IMR-90 (cell line): Measurements from ENCODE around the gene BCAS3. TPM values are rescaled to one million over a fixed set of nuclear protein-coding genes. Genes with fewer than 3 reads are reported as not detected.

ENCODE experiments used
- ATAC-seq: fragments of 200-7000 bp; cut with Tn5 transposase; 2 replicates; pipeline ENCODE4 v1.9.1; 2020; ENCODE audit warnings: low read depth, mild to moderate bottlenecking, moderate library complexity
- BruUV-seq: library from RNA; stranded (reverse); fragments of 400-500 nt; replicated peaks from 2 replicates; lab custom pipeline; 2021; lab: Mats Ljungman, UMichigan
- CTCF ChIA-PET: fragments of 300-600 bp; formaldehyde crosslinking; extraction: SDS; loops from one replicate; lab custom pipeline; 2021; ENCODE audit warnings: antibody characterized with exemption; lab: Yijun Ruan, JAX
- POLR2A ChIA-PET: fragments of 300-600 bp; sonication (Branson Sonifier 250); formaldehyde crosslinking; loops from one replicate; lab custom pipeline; 2022; ENCODE audit warnings: antibody characterized with exemption; ENCODE audit not compliant: unreplicated experiment; lab: Charles Lee
- DNase-seq: peaks from one replicate; pipeline ENCODE4 v3.0.0; 2013
- H2AFZ ChIP-seq: replicated peaks from 2 replicates; pipeline ENCODE3; 2013; ENCODE audit warnings: low read length, mild to moderate bottlenecking; ENCODE audit not compliant: poor library complexity
- H2AK5ac ChIP-seq: 2 replicates; pipeline ENCODE4 v1.6.1; 2013; ENCODE audit warnings: low read depth, low read length, inconsistent platforms
- H2AK9ac ChIP-seq: replicated peaks from 2 replicates; pipeline ENCODE3; 2013; ENCODE audit warnings: mild to moderate bottlenecking, low read depth, low read length, moderate library complexity; ENCODE audit not compliant: poor library complexity
- H2BK120ac ChIP-seq: 2 replicates; pipeline ENCODE4 v1.6.1; 2013; ENCODE audit warnings: low read depth, low read length, inconsistent platforms
- H2BK15ac ChIP-seq: 3 replicates; pipeline ENCODE4 v1.6.1; 2013; ENCODE audit warnings: low read depth, low read length, inconsistent platforms
- H2BK20ac ChIP-seq: 2 replicates; pipeline ENCODE4 v1.6.1; 2013; ENCODE audit warnings: low read depth, mild to moderate bottlenecking, inconsistent platforms, low read length, moderate library complexity
- H2BK5ac ChIP-seq: 2 replicates; pipeline ENCODE4 v1.6.1; 2013; ENCODE audit warnings: mild to moderate bottlenecking, low read depth, low read length, inconsistent platforms; ENCODE audit not compliant: poor library complexity, severe bottlenecking
- H3K14ac ChIP-seq: replicated peaks from 2 replicates; pipeline ENCODE4 v1.6.1; 2013; ENCODE audit warnings: low read depth, low read length, inconsistent platforms
- H3K18ac ChIP-seq: 2 replicates; pipeline ENCODE4 v1.6.1; 2013; ENCODE audit warnings: low read depth, low read length, control low read depth
- H3K23ac ChIP-seq: 2 replicates; pipeline ENCODE4 v1.6.1; 2013; ENCODE audit warnings: low read depth, low read length, inconsistent platforms
- H3K27ac ChIP-seq: 2 replicates; pipeline ENCODE4 v1.5.1; 2013; ENCODE audit warnings: mild to moderate bottlenecking, control low read depth, low read length; ENCODE audit not compliant: insufficient read depth
- H3K27me3 ChIP-seq: 2 replicates; pipeline ENCODE4 v1.6.1; 2013; ENCODE audit warnings: low read length; ENCODE audit not compliant: control insufficient read depth, insufficient read depth
- H3K36me3 ChIP-seq: 2 replicates; pipeline ENCODE4 v1.6.1; 2013; ENCODE audit warnings: low read length, mixed read lengths; ENCODE audit not compliant: control insufficient read depth, insufficient read depth
- H3K4ac ChIP-seq: 2 replicates; pipeline ENCODE4 v1.6.1; 2013; ENCODE audit warnings: low read depth, low read length, inconsistent platforms
- H3K4me1 ChIP-seq: 2 replicates; pipeline ENCODE4 v1.6.1; 2013; ENCODE audit warnings: low read length, mixed read lengths; ENCODE audit not compliant: control insufficient read depth, insufficient read depth
- H3K4me2 ChIP-seq: 2 replicates; pipeline ENCODE4 v1.6.1; 2013; ENCODE audit warnings: low read depth, mild to moderate bottlenecking, control low read depth, low read length, moderate library complexity
- H3K4me3 ChIP-seq: 2 replicates; pipeline ENCODE4 v1.5.1; 2013; ENCODE audit warnings: low read depth, mild to moderate bottlenecking, control low read depth, low read length, moderate library complexity; ENCODE audit not compliant: insufficient read depth
- H3K56ac ChIP-seq: 2 replicates; pipeline ENCODE4 v1.6.1; 2013; ENCODE audit warnings: low read length, inconsistent platforms; ENCODE audit not compliant: insufficient read depth; ENCODE audit errors: extremely low read depth
- H3K79me1 ChIP-seq, 2 experiments: 2 replicates each; pipeline ENCODE4 v1.6.1; 2013; ENCODE audit warnings: low read length in 2 of 2, inconsistent platforms in 1 of 2, low read depth in 1 of 2
- H3K9ac ChIP-seq: 2 replicates; pipeline ENCODE4 v1.6.1; 2013; ENCODE audit warnings: low read depth, low read length, control low read depth
- H3K9me1 ChIP-seq: 2 replicates; pipeline ENCODE4 v1.6.1; 2013; ENCODE audit warnings: low read length, inconsistent platforms; ENCODE audit not compliant: insufficient read depth
- H3K9me3 ChIP-seq: 2 replicates; pipeline ENCODE4 v1.6.1; 2013; ENCODE audit warnings: low read length; ENCODE audit not compliant: control insufficient read depth, insufficient read depth
- H4K20me1 ChIP-seq: 2 replicates; pipeline ENCODE4 v1.6.1; 2013; ENCODE audit warnings: low read length, inconsistent platforms; ENCODE audit not compliant: insufficient read depth
- H4K5ac ChIP-seq: 2 replicates; pipeline ENCODE4 v1.6.1; 2013; ENCODE audit warnings: mild to moderate bottlenecking, low read depth, low read length, control low read depth
- H4K8ac ChIP-seq, 2 experiments: 2 replicates each; pipeline ENCODE4 v1.6.1; 2013; ENCODE audit warnings: low read depth in 2 of 2, low read length in 2 of 2, control low read depth in 1 of 2, inconsistent platforms in 1 of 2
- H4K91ac ChIP-seq: 2 replicates; pipeline ENCODE4 v1.6.1; 2013; ENCODE audit warnings: low read depth, low read length, inconsistent platforms; ENCODE audit not compliant: insufficient read depth
- BHLHE40 ChIP-seq: fragments of 150-350 bp; IDR thresholded peaks from 2 replicates; pipeline ENCODE4 v1.6.1; 2016; ENCODE audit warnings: mild to moderate bottlenecking, low read depth, low read length
- CEBPB ChIP-seq: IDR thresholded peaks from 2 replicates; pipeline ENCODE4 v1.6.1; 2012; ENCODE audit warnings: low read depth, low read length, improper control_type of control experiment
- CHD1 ChIP-seq: IDR thresholded peaks from 2 replicates; pipeline ENCODE4 v1.6.1; 2012; ENCODE audit warnings: low read depth, low read length, improper control_type of control experiment
- ELK1 ChIP-seq: fragments of 150-350 bp; IDR thresholded peaks from 2 replicates; pipeline ENCODE4 v1.6.1; 2016; ENCODE audit warnings: low read depth, mild to moderate bottlenecking, low read length, moderate library complexity, borderline replicate concordance
- FOS ChIP-seq: fragments of 150-350 bp; IDR thresholded peaks from 2 replicates; pipeline ENCODE4 v1.6.1; 2016; ENCODE audit warnings: low read depth, low read length
- POLR2A ChIP-seq: IDR thresholded peaks from 2 replicates; pipeline ENCODE4 v1.6.1; 2012; ENCODE audit warnings: mild to moderate bottlenecking, low read depth, low read length
- RCOR1 ChIP-seq: IDR thresholded peaks from 2 replicates; pipeline ENCODE4 v1.6.1; 2012; ENCODE audit warnings: mild to moderate bottlenecking, low read length, improper control_type of control experiment; ENCODE audit not compliant: insufficient replicate concordance
- WGBS, 2 experiments: methylation state at CpG; one replicate each; pipeline versions ENCODE4 v1.1.5 to v1.1.7; 2013; ENCODE audit warnings: missing lambda C conversion rate in 2 of 2; ENCODE audit not compliant: insufficient read length in 1 of 2; ENCODE audit errors: extremely low coverage in 2 of 2; 5-methylcytosine and 5-hydroxymethylcytosine counted together
- dilution Hi-C: fragments of 300-500 bp; cut with HindIII; formaldehyde crosslinking; loops from one replicate; pipeline ENCODE4 v1.14.3; 2018; ENCODE audit warnings: low sequenced_read_pairs; ENCODE audit not compliant: unreplicated experiment
- in situ Hi-C: fragments of 300-500 bp; cut with MboI; formaldehyde crosslinking; loops from 3 replicates; pipeline ENCODE4 v1.14.3; 2019; ENCODE audit warnings: low sequenced_read_pairs, inconsistent platforms, mixed read lengths
- intact Hi-C: fragments of 100-400 bp; cut with micrococcal nuclease; formaldehyde crosslinking; loops from 2 replicates; pipeline ENCODE4 v1.10.0; 2022
- polyA plus RNA-seq, 3 experiments: library from polyadenylated mRNA; depleted of rRNA; stranded (reverse); fragments of >200 nt; gene quantifications; 2 replicates each; pipeline ENCODE4 v1.2.3, GENCODE V29; 2012; ENCODE audit warnings: low replicate concordance in 1 of 3
- total RNA-seq: library from RNA; depleted of rRNA; stranded (reverse); fragments of >200 nt; gene quantifications from 2 replicates; pipeline ENCODE4 v1.2.3, GENCODE V29; 2012

The BCAS3 gene
- total and polyA plus RNA-seq, 2 of the 4 experiments (the other 2 are of a cell fraction) = 6.3 to 27.1 TPM

DNA sequence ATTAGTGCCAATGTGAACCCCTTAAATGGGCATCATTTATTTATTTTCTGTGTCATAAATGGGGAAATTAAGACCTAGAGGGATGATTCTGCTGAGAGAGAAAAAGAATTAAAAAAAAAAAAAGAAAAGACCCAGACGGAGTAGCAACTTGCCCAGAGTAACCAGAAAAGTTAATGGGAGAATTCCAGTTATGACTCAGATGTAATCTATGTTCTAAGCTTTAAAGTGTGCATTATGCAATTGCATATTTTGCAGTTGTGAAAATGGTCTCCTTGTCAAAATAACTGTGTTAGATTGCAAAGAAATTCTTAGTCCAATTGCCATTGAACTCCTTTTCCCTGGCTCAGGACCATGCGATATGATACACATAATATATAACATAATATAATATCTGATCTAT lies 683.4 kb downstream of the BCAS3 start:
- Histone ChIP-seq H2AK9ac (no peak overlapping the region), H3K36me3 (no peaks in the 10 kb centered on the region), H2AK5ac (no peak overlapping the region), H2BK120ac (peak overlapping the region; percentile 91), H3K14ac (peak overlapping the region; percentile 83; the same call in 1 of the 2 replicates), H3K9me3 (peaks cover 4% of the 10 kb centered on the region; the same call in 1 of the 2 replicates), H2BK5ac (peak overlapping the region; percentile 65), H2BK15ac (peak overlapping the region; percentile 97; the same call in 1 of the 3 replicates), H4K20me1 (no peaks in the 10 kb centered on the region), H4K91ac (no peak overlapping the region), H3K56ac (no peak overlapping the region), H2AFZ (no peak overlapping the region), H3K79me1 (no peaks in the 10 kb centered on the region), H3K27me3 (no peaks in the 10 kb centered on the region), H3K27ac (0 out of 2 replicates have a peak overlapping the region, but pooled peaks have one; percentile 20), H3K4me2 (no peak overlapping the region), H3K18ac (no peak overlapping the region), H3K4ac (peak overlapping the region; percentile 85; the same call in 1 of the 2 replicates), H4K8ac (peak overlapping the region in 1 of 2 experiments; percentile 37; a peak in 1 of 4 replicates), H3K23ac (no peak overlapping the region), H3K9me1 (peaks cover 13% of the 10 kb centered on the region), H3K4me1 (peaks cover 12% of the 10 kb centered on the region), H3K9ac (no peak overlapping the region), H2BK20ac (no peak overlapping the region), H4K5ac (no peak overlapping the region), H3K4me3 (no peak overlapping the region)
- ATAC-seq = peak; percentile 78
- no CpG with 5 or more reads among the region's 2 CpGs for WGBS, 2 experiments
- no peak for TF ChIP-seq CHD1
- TF ChIP-seq RCOR1 = no peak
- TF ChIP-seq CEBPB = peak; percentile 97
- TF ChIP-seq FOS = peak; percentile 75; the same call in 1 of the 2 replicates
- TF ChIP-seq POLR2A = no peak
- TF ChIP-seq ELK1 = no peak
- TF ChIP-seq BHLHE40 = no peak
- DNase-seq = peak; percentile 84
- ChIA-PET CTCF (no interaction called here), POLR2A (no interaction called here)
- intact Hi-C loops = no loop called here
- in situ Hi-C loops = no loop called here
- no TSS peak for BruUV-seq
- dilution Hi-C loops = no loop called here
